HepG2 (cell line): Measurements from ENCODE around the gene DOCK9. TPM values are rescaled to one million over a fixed set of nuclear protein-coding genes. Genes with fewer than 3 reads are reported as not detected.

Experiments
- ATAC-seq: fragments of 200-7000 bp; cut with Tn5 transposase; 3 replicates; pipeline ENCODE4 v1.9.1; 2020; ENCODE audit warnings: mild to moderate bottlenecking, moderate library complexity
- BruUV-seq: library from RNA; stranded (reverse); fragments of 400-500 nt; replicated peaks from 2 replicates; lab custom pipeline; 2021; lab: Mats Ljungman, UMichigan
- CTCF ChIA-PET: fragments of 300-600 bp; formaldehyde crosslinking; extraction: SDS; loops from one replicate; lab custom pipeline; 2021; ENCODE audit warnings: low total read pairs, inconsistent platforms, low intra/inter-chr PET ratio; lab: Yijun Ruan, JAX
- POLR2A ChIA-PET: fragments of 350-600 bp; sonication (Branson Sonifier 250); formaldehyde crosslinking; loops from one replicate; lab custom pipeline; 2020; ENCODE audit warnings: antibody characterized with exemption, inconsistent platforms; lab: Yijun Ruan, JAX
- DNase-seq: peaks from one replicate; pipeline ENCODE4 v3.0.0-alpha.2; 2015; ENCODE audit warnings: low spot score
- FAIRE-seq: peaks from 3 replicates; lab custom pipeline; 2011; peaks lifted over from hg19 to GRCh38; lab: Jason Lieb, UNC
- H2AFZ ChIP-seq: one replicate; pipeline ENCODE4 v1.6.1; 2011; ENCODE audit warnings: low read length, inconsistent platforms
- H3K27ac ChIP-seq: fragments of 300-600 bp; 3 replicates; pipeline ENCODE4 v1.8.0; 2011; ENCODE audit warnings: mixed run types, mild to moderate bottlenecking, mixed read lengths, low read length, inconsistent platforms; ENCODE audit not compliant: insufficient read depth; ENCODE audit errors: extremely low read length
- H3K27me3 ChIP-seq, 2 experiments: fragments of 200-600 bp in 1 of 2; 2 replicates in 1 of 2; 3 replicates in 1 of 2; pipeline versions ENCODE4 v1.6.0 to v1.8.0; 2011; ENCODE audit warnings: low read length in 2 of 2, mild to moderate bottlenecking in 2 of 2, moderate library complexity in 2 of 2, inconsistent platforms in 1 of 2; ENCODE audit not compliant: insufficient read depth in 2 of 2, control insufficient read depth in 1 of 2
- H3K36me3 ChIP-seq, 2 experiments: fragments of 200-600 bp in 1 of 2; replicated peaks in 1 of 2; 2 replicates in 1 of 2; 3 replicates in 1 of 2; pipeline versions ENCODE4 v1.5.1 to v1.8.0; 2011; ENCODE audit warnings: low read length in 2 of 2, inconsistent platforms in 1 of 2; ENCODE audit not compliant: insufficient read depth in 2 of 2, control insufficient read depth in 1 of 2
- H3K4me1 ChIP-seq: 2 replicates; pipeline ENCODE4 v1.5.1; 2012; ENCODE audit warnings: low read length, inconsistent platforms; ENCODE audit not compliant: insufficient read depth
- H3K4me2 ChIP-seq: 2 replicates; pipeline ENCODE4 v1.6.0; 2011; ENCODE audit warnings: low read depth, low read length, inconsistent platforms
- H3K4me3 ChIP-seq, 3 experiments: fragments of 200-600 bp in 1 of 3; sonication (generic), shearing (Covaris generic) in 1 of 3; replicated peaks in 1 of 3; 2 replicates each; pipeline ENCODE4 v1.5.1; 2011 to 2016; ENCODE audit warnings: low read length in 3 of 3, inconsistent platforms in 2 of 3, low read depth in 2 of 3, mild to moderate bottlenecking in 2 of 3, control low read depth in 1 of 3, mixed read lengths in 1 of 3; ENCODE audit not compliant: insufficient read depth in 1 of 3
- H3K79me2 ChIP-seq: one replicate; pipeline ENCODE4 v1.6.1; 2011; ENCODE audit warnings: low read length, inconsistent platforms; ENCODE audit not compliant: insufficient read depth
- H3K9ac ChIP-seq: 2 replicates; pipeline ENCODE4 v1.6.0; 2011; ENCODE audit warnings: mild to moderate bottlenecking, low read depth, low read length, inconsistent platforms; ENCODE audit not compliant: insufficient read depth
- H3K9me3 ChIP-seq: 2 replicates; pipeline ENCODE4 v1.5.1; 2012; ENCODE audit warnings: mild to moderate bottlenecking, low read length
- H4K20me1 ChIP-seq: 2 replicates; pipeline ENCODE4 v1.6.0; 2011; ENCODE audit warnings: inconsistent platforms, mild to moderate bottlenecking, low read length, moderate library complexity; ENCODE audit not compliant: insufficient read depth
- ATF7 ChIP-seq, 2 experiments: fragments of 450-650 bp in 1 of 2; sonication (generic) in 1 of 2; formaldehyde crosslinking in 1 of 2; IDR thresholded peaks; 2 replicates each; pipeline versions ENCODE4 v1.4.0 to v1.6.1; 2016 to 2020; ENCODE audit warnings: antibody characterized with exemption in 1 of 2, mild to moderate bottlenecking in 1 of 2, missing genetic modification reagents in 1 of 2
- CEBPG ChIP-seq: IDR thresholded peaks from 2 replicates; pipeline ENCODE4 v1.6.1; 2016
- KMT2B ChIP-seq: IDR thresholded peaks from 2 replicates; pipeline ENCODE4 v1.6.1; 2016; ENCODE audit warnings: missing genetic modification reagents, missing compliant biosample characterization
- WGBS: methylation state at CpG from one replicate; pipeline ENCODE4 v1.1.6; 2017; ENCODE audit warnings: low lambda C conversion rate; 5-methylcytosine and 5-hydroxymethylcytosine counted together
- in situ Hi-C: cut with HindIII; loops from 2 replicates; pipeline ENCODE4 v1.10.0; 2017; ENCODE audit warnings: low pct_unique_long_range_greater_than_20kb; ENCODE audit not compliant: extremely low pct_ligation_motif_present
- intact Hi-C: fragments of 100-400 bp; cut with micrococcal nuclease; formaldehyde crosslinking; loops from one replicate; pipeline ENCODE4 v1.10.0; 2022; ENCODE audit not compliant: unreplicated experiment
- polyA plus RNA-seq, 8 experiments: library from polyadenylated mRNA; depleted of rRNA in 3 of 8; stranded (reverse) in 7 of 8; unstranded in 1 of 8; fragments of >200 nt; fragmentation: Illumina TruSeq in 4 of 8; extraction: Trizol in 4 of 8; gene quantifications; 2 replicates each; pipeline versions ENCODE4 v1.2.1 to v1.2.3, GENCODE V29; 2011 to 2016; ENCODE audit warnings: low read depth in 4 of 8, missing spikeins in 1 of 8, mixed read lengths in 1 of 8; ENCODE audit not compliant: insufficient read depth in 1 of 8
- total RNA-seq, 5 experiments: library from RNA; depleted of rRNA; stranded (reverse); fragments of >200 nt; fragmentation: Illumina TruSeq; extraction: Trizol; gene quantifications; 2 replicates each; pipeline ENCODE4 v1.2.3, GENCODE V29; 2016; ENCODE audit warnings: low read depth in 1 of 5
- TF ChIP-seq, protein P1 (sequence below): fragments of 450-650 bp; IDR thresholded peaks from 2 replicates; pipeline ENCODE4 v1.6.1; 2016

DOCK9 gene
- total and polyA plus RNA-seq, 2 of the 13 experiments (the other 11 are each of a cell fraction or from before 2014, with no cell fraction given), result 0.44 to 0.97 TPM

DNA sequence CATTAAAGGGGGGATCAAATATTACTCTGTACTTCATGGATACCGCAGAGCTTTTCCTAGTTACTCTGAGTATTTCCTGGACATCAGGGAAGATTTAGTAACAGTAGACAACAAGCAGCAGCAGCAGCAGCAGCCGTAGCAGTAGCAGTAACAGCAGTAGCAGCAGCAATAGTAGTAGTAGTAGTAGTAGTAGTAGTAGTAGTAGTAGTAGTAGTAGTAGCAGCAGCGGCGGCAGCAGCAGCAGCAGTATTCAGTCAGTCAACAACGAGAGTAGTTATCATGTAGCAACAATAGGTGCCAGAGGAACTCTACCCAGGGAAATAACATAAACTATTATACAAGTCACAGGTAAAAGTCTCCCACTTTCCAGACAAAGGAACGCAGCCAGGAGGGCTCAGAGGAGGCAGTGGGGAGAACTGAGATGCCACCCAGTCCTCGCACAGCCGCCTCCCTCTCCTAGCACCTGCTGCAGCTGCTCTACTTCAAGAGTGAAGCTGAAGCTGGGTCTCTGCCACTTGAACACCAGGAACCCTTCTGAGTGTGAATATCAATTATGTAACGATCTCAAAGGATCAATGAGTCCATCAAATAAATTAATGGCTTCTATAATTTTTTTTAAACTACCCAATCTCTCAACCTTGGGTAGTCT, 1.3 kb upstream of the DOCK9 start:
- H3K9me3 ChIP-seq, result no peaks in the 10 kb centered on the region
- 65% methylated on average over 9 of the region's 9 CpGs for WGBS
- H3K9ac ChIP-seq, result no peak overlapping the region
- FAIRE-seq (no peak), DNase-seq (no peak)
- CTCF ChIA-PET, result no interaction called here
- in situ Hi-C loops, result no loop called here
- H3K27ac ChIP-seq, result no peak overlapping the region
- H3K36me3 ChIP-seq, result no peaks in the 10 kb centered on the region
- no peak for TF ChIP-seq CEBPG (CRISPR knock-in tag)
- TF ChIP-seq KMT2B (CRISPR knock-in tag), result no peak
- TF ChIP-seq, all 625 proteins: peak for 0
- Histone ChIP-seq H2AFZ (no peak overlapping the region), H3K27me3 (peaks cover 0 to under 1% of the 10 kb centered on the region in 2 experiments; a peak in 2 of 5 replicates), H3K4me1 (peaks cover 15% of the 10 kb centered on the region), H3K79me2 (no peaks in the 10 kb centered on the region), H4K20me1 (no peaks in the 10 kb centered on the region), H3K4me2 (no peak overlapping the region), H3K4me3 (no peak overlapping the region)
- ATAC-seq, result no peak
- intact Hi-C loops, result no loop called here
- POLR2A ChIA-PET, result no interaction called here
- BruUV-seq, result no TSS peak

DNA sequence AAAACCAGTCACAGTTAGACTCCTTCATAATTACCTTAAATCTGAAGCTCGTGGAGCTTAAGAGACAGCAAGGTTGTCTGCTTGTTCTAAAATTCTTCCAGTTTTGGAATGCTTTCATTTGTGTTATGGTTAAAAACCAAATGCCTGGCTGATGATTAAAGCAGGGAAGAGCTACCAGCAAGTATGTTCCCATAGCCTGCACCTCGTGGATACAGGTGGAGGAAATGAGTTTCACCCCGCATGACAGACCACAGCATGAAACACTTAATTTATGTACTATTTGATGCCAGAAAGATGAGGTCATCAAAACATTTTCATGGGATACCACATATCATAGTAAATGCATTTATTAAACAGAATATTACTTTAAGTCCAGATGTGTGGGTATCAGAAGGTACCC, 416 bp upstream of the DOCK9 start:
- POLR2A ChIA-PET, result no interaction called here
- WGBS, result 48% methylated on average over 3 of the region's 3 CpGs
- H3K27ac ChIP-seq, result no peak overlapping the region

More for the DNA sequence above, 416 bp upstream of the DOCK9 start:
- no peak for DNase-seq
- TF ChIP-seq ATF7 (IDR thresholded peaks at IDR 0.05) (peak; percentile 74), ATF7 (CRISPR knock-in tag; IDR thresholded peaks at IDR 0.05) (no peak)
- TF ChIP-seq, protein P1, sequence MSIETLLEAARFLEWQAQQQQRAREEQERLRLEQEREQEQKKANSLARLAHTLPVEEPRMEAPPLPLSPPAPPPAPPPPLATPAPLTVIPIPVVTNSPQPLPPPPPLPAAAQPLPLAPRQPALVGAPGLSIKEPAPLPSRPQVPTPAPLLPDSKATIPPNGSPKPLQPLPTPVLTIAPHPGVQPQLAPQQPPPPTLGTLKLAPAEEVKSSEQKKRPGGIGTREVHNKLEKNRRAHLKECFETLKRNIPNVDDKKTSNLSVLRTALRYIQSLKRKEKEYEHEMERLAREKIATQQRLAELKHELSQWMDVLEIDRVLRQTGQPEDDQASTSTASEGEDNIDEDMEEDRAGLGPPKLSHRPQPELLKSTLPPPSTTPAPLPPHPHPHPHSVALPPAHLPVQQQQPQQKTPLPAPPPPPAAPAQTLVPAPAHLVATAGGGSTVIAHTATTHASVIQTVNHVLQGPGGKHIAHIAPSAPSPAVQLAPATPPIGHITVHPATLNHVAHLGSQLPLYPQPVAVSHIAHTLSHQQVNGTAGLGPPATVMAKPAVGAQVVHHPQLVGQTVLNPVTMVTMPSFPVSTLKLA, result no peak
- in situ Hi-C loops, result no loop called here
- ATAC-seq, result no peak
- peaks cover 10% of the 10 kb centered on the region; the same call in 1 of the 2 replicates for H3K4me1 ChIP-seq
- H3K9ac ChIP-seq, result no peak overlapping the region
- intact Hi-C loops, result no loop called here
- H3K27me3 ChIP-seq, result peaks cover 0 to 1% of the 10 kb centered on the region in 2 experiments; a peak in 2 of 5 replicates
- H2AFZ ChIP-seq, result no peak overlapping the region
- no TSS peak for BruUV-seq
- no peaks in the 10 kb centered on the region for H3K36me3 ChIP-seq
- no peak for FAIRE-seq
- no peaks in the 10 kb centered on the region for H4K20me1 ChIP-seq
- H3K79me2 ChIP-seq, result no peaks in the 10 kb centered on the region
- CTCF ChIA-PET, result no interaction called here
- no peak overlapping the region for H3K4me3 ChIP-seq
- H3K4me2 ChIP-seq, result 0 out of 2 replicates have a peak overlapping the region, but pooled peaks have one; percentile 56
- H3K9me3 ChIP-seq, result no peaks in the 10 kb centered on the region
